ENCODE results near the gene ZNF507. TPM values are rescaled to one million over a fixed set of nuclear protein-coding genes. Genes with fewer than 3 reads are reported as not detected.

ZNF507 gene
- polyA plus RNA-seq, 2 donors, result 2.9 to 3.1 TPM

DNA sequence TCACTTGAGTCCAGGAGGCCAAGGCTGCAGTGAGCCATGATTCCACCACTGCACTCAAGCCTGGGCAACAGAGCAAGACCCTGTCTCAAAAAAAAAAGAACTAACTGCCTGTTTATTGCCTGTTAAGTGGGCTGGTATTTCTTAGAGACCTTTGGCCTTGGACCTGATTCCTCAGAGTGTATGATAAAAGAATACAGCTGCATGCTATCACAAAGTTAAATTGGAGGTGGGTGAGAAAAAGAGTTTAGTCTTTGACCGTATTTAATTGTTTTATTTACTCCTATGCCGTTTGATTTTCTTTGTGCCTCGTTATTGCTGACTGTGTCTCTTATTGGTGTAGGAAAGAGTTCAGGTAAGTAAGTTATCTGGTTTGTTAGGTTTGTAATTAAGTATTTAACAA, 34.9 kb downstream of the ZNF507 start:
- H3K27ac ChIP-seq (ENCODE audit: low read depth in 2 of 2, low read length in 1 of 2), result no peak overlapping the region
- WGBS, 2 donors, result 73 to 89% methylated on average over 3 of the region's 3 CpGs
- H3K4me1 ChIP-seq (ENCODE audit: control insufficient read depth in 2 of 2, insufficient read depth in 2 of 2, low read length in 1 of 2), result no peaks in the 10 kb centered on the region
- H3K27me3 ChIP-seq (ENCODE audit: control insufficient read depth in 1 of 2, insufficient read depth in 2 of 2, low read length in 2 of 2), result no peaks in the 10 kb centered on the region
- peaks cover 4 to 6% of the 10 kb centered on the region in 2 donors for H3K36me3 ChIP-seq (ENCODE audit: control insufficient read depth in 2 of 2, insufficient read depth in 2 of 2, low read length in 1 of 2)
- no peak overlapping the region for H3K4me3 ChIP-seq (ENCODE audit: low read depth in 1 of 2, low read length in 2 of 2)
- no peaks in the 10 kb centered on the region for H3K9me3 ChIP-seq (ENCODE audit: control insufficient read depth in 2 of 2, insufficient read depth in 1 of 2, low read depth in 1 of 2, low read length in 1 of 2)

DNA sequence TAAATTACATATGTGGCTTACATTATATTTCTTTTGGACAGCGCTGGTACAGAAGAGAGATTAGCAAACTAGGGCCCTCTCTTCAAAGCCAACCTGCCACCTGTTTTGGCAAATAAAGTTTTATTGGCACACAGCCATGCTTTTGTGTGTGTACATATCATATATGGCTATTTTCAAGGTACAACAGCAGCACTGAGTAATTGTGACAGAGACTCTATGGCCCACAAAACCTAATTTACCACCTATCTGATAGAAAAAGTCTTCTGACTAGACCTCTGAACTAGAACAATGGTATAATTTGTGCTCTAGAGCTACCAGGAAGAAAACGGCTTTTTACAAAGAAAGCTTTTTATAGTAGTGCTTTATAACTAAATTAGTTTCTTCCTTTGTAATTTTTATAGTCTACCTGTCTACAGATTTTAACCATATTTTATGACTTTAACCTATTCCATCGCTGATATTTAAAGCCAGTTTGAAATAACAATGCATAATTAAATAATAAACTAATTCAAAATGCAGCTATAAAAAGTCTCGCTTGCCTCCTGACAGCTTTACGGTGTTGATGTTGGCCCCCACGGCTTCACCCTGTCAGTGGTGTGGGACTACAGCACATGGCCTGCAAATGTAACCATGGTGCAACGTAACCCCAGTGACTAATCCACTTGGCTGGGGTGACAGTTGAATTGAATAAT, 42.4 kb downstream of the ZNF507 start:
- Histone ChIP-seq H3K4me3 (ENCODE audit: low read depth in 1 of 2, low read length in 2 of 2) (no peak overlapping the region), H3K9me3 (ENCODE audit: control insufficient read depth in 2 of 2, insufficient read depth in 1 of 2, low read depth in 1 of 2, low read length in 1 of 2) (no peaks in the 10 kb centered on the region), H3K4me1 (ENCODE audit: control insufficient read depth in 2 of 2, insufficient read depth in 2 of 2, low read length in 1 of 2) (no peaks in the 10 kb centered on the region), H3K27ac (ENCODE audit: low read depth in 2 of 2, low read length in 1 of 2) (peak overlapping the region in 1 of 2 donors; percentile 22), H3K36me3 (ENCODE audit: control insufficient read depth in 2 of 2, insufficient read depth in 2 of 2, low read length in 1 of 2) (no peaks in the 10 kb centered on the region), H3K27me3 (ENCODE audit: control insufficient read depth in 1 of 2, insufficient read depth in 2 of 2, low read length in 2 of 2) (no peaks in the 10 kb centered on the region)
- 69 to 76% methylated on average over 7 of the region's 7 CpGs for WGBS, 2 donors

DNA sequence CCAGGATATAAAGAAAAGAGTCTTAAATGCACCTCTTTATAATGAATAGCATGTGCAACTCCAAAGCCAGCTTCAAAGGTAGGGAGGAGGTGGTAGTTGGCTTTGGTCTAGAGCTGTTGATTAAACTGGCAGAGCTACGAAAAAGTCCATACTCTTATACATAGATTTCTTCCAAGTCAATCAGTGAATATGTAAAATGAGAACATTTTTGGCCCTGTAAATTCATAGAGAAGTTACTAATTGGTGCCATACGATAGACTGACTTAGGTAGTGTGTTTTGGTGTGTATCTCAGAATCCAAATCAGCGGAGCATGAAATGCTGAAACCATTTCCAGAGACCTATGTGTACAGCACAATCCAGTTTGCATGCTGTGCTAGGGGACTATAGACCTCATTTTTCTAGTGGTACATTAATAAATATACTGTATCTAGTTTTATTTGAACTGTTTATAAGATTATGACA, 43.0 kb downstream of the ZNF507 start:
- H3K27ac ChIP-seq (ENCODE audit: low read depth in 2 of 2, low read length in 1 of 2), result peak overlapping the region in 1 of 2 donors; percentile 22
- no peaks in the 10 kb centered on the region for H3K36me3 ChIP-seq (ENCODE audit: control insufficient read depth in 2 of 2, insufficient read depth in 2 of 2, low read length in 1 of 2)
- no peaks in the 10 kb centered on the region for H3K4me1 ChIP-seq (ENCODE audit: control insufficient read depth in 2 of 2, insufficient read depth in 2 of 2, low read length in 1 of 2)
- H3K27me3 ChIP-seq (ENCODE audit: control insufficient read depth in 1 of 2, insufficient read depth in 2 of 2, low read length in 2 of 2), result no peaks in the 10 kb centered on the region
- no peaks in the 10 kb centered on the region for H3K9me3 ChIP-seq (ENCODE audit: control insufficient read depth in 2 of 2, insufficient read depth in 1 of 2, low read depth in 1 of 2, low read length in 1 of 2)
- 71 to 78% methylated on average over 3 of the region's 3 CpGs for WGBS, 2 donors
- no peak overlapping the region for H3K4me3 ChIP-seq (ENCODE audit: low read depth in 1 of 2, low read length in 2 of 2)

DNA sequence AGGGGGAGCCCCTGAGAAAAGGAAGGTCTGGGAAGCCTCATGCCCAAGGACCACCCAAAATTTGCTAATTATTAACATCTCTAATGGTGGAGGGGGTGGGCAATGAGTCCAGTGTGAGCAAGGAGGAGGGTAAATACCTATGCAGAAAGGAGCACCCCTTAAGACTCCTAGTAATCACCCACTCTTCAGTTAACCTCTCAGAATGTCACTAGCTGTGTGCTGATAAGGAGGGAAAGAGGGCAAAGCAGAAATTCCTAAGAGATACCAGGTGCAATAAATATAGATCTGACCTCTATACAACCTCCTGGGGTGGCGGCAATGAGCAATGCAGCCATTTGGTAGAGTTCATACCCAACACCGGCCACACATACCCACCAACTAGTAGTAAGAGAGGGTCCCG, 47.5 kb downstream of the ZNF507 start:
- H3K4me3 ChIP-seq (ENCODE audit: low read depth in 1 of 2, low read length in 2 of 2), result no peak overlapping the region
- H3K9me3 ChIP-seq (ENCODE audit: control insufficient read depth in 2 of 2, insufficient read depth in 1 of 2, low read depth in 1 of 2, low read length in 1 of 2), result no peaks in the 10 kb centered on the region
- H3K27me3 ChIP-seq (ENCODE audit: control insufficient read depth in 1 of 2, insufficient read depth in 2 of 2, low read length in 2 of 2), result no peaks in the 10 kb centered on the region
- no peaks in the 10 kb centered on the region for H3K4me1 ChIP-seq (ENCODE audit: control insufficient read depth in 2 of 2, insufficient read depth in 2 of 2, low read length in 1 of 2)
- 89 to 92% methylated on average over 3 of the region's 3 CpGs for WGBS, 2 donors
- H3K36me3 ChIP-seq (ENCODE audit: control insufficient read depth in 2 of 2, insufficient read depth in 2 of 2, low read length in 1 of 2), result no peaks in the 10 kb centered on the region
- no peak overlapping the region for H3K27ac ChIP-seq (ENCODE audit: low read depth in 2 of 2, low read length in 1 of 2)

DNA sequence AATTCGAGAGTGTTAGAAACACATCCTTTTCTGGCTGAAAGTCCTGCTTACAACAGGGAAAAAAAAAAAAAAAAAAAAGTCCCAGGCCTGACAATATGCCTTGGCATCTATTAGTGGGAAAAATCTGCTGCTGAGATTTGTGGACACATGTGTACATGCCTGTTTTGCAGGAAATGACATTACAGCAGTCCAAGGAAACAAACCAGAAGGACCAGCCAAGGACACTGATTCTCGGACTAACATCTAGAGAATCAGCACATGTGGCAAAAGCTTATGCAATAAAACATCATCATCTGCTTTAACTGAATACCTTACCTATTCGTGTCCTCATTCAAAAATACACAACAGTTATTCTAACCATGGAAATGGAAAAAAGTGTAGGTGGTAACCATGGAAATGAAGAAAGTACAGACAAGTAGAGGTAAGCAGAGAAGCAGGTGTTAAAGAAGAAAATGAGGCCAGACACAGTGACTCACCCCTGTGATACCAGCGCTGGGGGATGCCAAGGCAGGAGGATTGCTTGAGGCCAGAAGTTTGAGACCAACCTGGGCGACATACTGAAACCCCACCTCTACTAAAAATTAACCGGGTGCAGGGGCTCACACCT, 50.7 kb downstream of the ZNF507 start:
- Histone ChIP-seq H3K36me3 (ENCODE audit: control insufficient read depth in 2 of 2, insufficient read depth in 2 of 2, low read length in 1 of 2) (no peaks in the 10 kb centered on the region), H3K4me3 (ENCODE audit: low read depth in 1 of 2, low read length in 2 of 2) (no peak overlapping the region), H3K4me1 (ENCODE audit: control insufficient read depth in 2 of 2, insufficient read depth in 2 of 2, low read length in 1 of 2) (no peaks in the 10 kb centered on the region), H3K27me3 (ENCODE audit: control insufficient read depth in 1 of 2, insufficient read depth in 2 of 2, low read length in 2 of 2) (no peaks in the 10 kb centered on the region), H3K9me3 (ENCODE audit: control insufficient read depth in 2 of 2, insufficient read depth in 1 of 2, low read depth in 1 of 2, low read length in 1 of 2) (no peaks in the 10 kb centered on the region), H3K27ac (ENCODE audit: low read depth in 2 of 2, low read length in 1 of 2) (no peak overlapping the region)
- WGBS, 2 donors, result 69% methylated on average over 6 of the region's 6 CpGs

DNA sequence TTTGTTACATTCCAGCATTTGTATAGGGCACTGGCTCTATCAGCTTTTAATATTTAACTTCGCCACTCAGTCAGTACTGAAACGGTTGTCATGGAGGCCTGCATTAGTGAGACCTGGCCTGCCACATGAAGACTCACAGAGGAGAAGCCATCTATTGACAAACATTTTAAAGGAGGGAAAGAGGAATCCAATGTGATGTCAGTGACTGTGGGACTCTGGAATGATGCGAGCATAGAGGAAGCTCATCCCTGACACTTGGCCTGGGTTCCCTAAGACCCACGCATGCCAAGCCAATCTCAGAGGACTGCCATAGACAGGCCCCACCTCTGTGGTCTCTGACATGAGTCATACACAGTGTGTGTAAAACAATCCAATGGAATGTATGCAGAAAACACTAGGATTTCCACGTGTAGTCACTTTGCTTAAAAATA, 52.3 kb downstream of the ZNF507 start:
- H3K27ac ChIP-seq (ENCODE audit: low read depth in 2 of 2, low read length in 1 of 2), result no peak overlapping the region
- H3K4me1 ChIP-seq (ENCODE audit: control insufficient read depth in 2 of 2, insufficient read depth in 2 of 2, low read length in 1 of 2), result no peaks in the 10 kb centered on the region
- WGBS, 2 donors, result 67% methylated on average over 5 of the region's 5 CpGs
- H3K27me3 ChIP-seq (ENCODE audit: control insufficient read depth in 1 of 2, insufficient read depth in 2 of 2, low read length in 2 of 2), result no peaks in the 10 kb centered on the region
- no peaks in the 10 kb centered on the region for H3K9me3 ChIP-seq (ENCODE audit: control insufficient read depth in 2 of 2, insufficient read depth in 1 of 2, low read depth in 1 of 2, low read length in 1 of 2)
- H3K36me3 ChIP-seq (ENCODE audit: control insufficient read depth in 2 of 2, insufficient read depth in 2 of 2, low read length in 1 of 2), result no peaks in the 10 kb centered on the region
- no peak overlapping the region for H3K4me3 ChIP-seq (ENCODE audit: low read depth in 1 of 2, low read length in 2 of 2)

DNA sequence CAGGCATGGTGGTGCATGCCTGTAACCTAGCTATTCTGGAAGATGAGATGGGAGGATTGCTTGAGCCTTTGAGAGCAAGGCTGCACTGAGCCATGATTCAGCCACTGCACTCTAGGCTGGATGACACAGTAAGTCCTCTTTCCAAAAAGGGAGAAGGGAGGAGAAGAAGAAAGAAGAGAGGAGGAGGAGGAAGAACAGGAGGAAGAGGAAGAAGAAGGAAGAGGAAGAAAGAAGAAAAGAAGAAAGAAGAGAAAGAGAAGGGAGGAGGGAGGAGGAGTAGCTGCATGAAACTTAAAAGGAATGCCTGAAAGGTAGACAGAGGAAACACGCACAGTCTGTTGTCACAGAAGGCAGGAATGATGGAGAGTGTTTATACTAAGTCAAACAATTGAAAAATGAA, 56.6 kb downstream of the ZNF507 start:
- WGBS, 2 donors, result 93 to 96% methylated on average over 1 of the region's 1 CpG

DNA sequence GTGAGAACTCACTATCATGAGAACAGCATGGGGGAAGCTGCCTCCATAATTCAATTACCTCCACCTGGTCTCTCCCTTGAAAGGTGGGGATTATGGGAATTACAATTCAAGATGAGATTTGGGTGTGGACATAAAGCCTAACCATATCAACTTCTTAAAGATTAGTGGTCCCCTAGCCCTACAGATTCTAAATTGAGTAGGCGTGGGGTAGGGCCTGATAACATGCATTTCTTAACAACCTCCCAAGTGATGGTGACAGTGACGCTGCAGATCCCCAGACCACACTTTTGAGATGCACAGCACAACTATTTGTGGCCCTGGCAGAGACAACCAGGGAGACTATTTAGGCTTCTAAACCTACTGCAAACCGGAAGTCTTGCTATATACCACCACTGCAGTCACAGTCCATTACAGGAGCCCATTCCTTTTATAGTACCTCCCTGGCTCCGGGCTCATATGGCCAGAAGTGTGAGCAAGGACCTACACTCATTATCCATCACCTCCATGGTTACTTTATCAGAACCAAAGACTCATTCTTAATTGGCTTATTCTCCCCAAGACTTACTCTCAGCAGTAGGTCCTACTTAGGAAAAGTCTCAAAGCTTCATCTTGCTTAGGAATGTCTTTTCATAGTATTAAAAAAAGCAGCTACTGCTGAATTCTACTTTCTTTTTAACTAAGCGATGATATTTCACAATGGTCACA, 58.0 kb downstream of the ZNF507 start:
- Histone ChIP-seq H3K4me1 (ENCODE audit: control insufficient read depth in 2 of 2, insufficient read depth in 2 of 2, low read length in 1 of 2) (no peaks in the 10 kb centered on the region), H3K9me3 (ENCODE audit: control insufficient read depth in 2 of 2, insufficient read depth in 1 of 2, low read depth in 1 of 2, low read length in 1 of 2) (no peaks in the 10 kb centered on the region), H3K27me3 (ENCODE audit: control insufficient read depth in 1 of 2, insufficient read depth in 2 of 2, low read length in 2 of 2) (no peaks in the 10 kb centered on the region), H3K27ac (ENCODE audit: low read depth in 2 of 2, low read length in 1 of 2) (no peak overlapping the region), H3K36me3 (ENCODE audit: control insufficient read depth in 2 of 2, insufficient read depth in 2 of 2, low read length in 1 of 2) (no peaks in the 10 kb centered on the region), H3K4me3 (ENCODE audit: low read depth in 1 of 2, low read length in 2 of 2) (no peak overlapping the region)
- 91 to 92% methylated on average over 5 of the region's 5 CpGs for WGBS, 2 donors

More for the DNA sequence above, 56.6 kb downstream of the ZNF507 start:
- Histone ChIP-seq H3K4me1 (ENCODE audit: control insufficient read depth in 2 of 2, insufficient read depth in 2 of 2, low read length in 1 of 2) (no peaks in the 10 kb centered on the region), H3K27me3 (ENCODE audit: control insufficient read depth in 1 of 2, insufficient read depth in 2 of 2, low read length in 2 of 2) (no peaks in the 10 kb centered on the region), H3K27ac (ENCODE audit: low read depth in 2 of 2, low read length in 1 of 2) (no peak overlapping the region), H3K36me3 (ENCODE audit: control insufficient read depth in 2 of 2, insufficient read depth in 2 of 2, low read length in 1 of 2) (no peaks in the 10 kb centered on the region), H3K4me3 (ENCODE audit: low read depth in 1 of 2, low read length in 2 of 2) (no peak overlapping the region), H3K9me3 (ENCODE audit: control insufficient read depth in 2 of 2, insufficient read depth in 1 of 2, low read depth in 1 of 2, low read length in 1 of 2) (no peaks in the 10 kb centered on the region)

DNA sequence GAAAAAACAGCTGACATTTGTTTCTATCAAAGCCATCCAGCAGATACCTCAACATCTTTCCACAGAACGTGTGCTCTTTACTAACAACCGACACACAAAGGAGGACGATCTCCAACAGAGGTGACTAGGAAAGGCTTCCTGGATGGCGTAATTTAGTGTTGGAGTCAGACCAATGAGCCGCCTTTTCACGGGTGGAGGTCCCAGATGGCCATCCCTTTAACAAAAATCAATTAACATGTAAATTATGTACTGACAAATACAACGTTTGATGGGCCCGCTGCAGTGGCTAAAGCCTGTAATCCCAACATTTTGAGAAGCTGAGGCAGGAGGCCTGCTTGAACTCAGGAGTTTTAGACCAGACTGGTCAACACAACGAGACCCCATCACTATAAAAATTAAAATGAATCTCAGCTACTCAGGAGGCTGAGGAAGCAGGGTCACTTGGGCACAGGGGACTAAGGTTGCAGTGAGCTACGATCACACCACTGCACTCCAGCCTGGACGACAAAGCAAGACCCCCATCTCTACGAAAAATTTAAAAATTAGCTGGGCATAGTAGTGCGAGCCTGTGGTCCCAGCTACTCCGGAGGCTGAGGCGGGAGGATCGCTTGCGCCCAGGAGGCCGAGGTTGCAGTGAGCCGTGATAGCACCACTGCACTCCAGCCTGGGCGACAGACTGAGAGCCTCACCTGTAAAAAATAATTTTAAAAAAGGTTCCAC, 59.0 kb downstream of the ZNF507 start:
- H3K4me3 ChIP-seq (ENCODE audit: low read depth in 1 of 2, low read length in 2 of 2), result peak overlapping the region in 1 of 2 donors; percentile 87
- no peaks in the 10 kb centered on the region for H3K36me3 ChIP-seq (ENCODE audit: control insufficient read depth in 2 of 2, insufficient read depth in 2 of 2, low read length in 1 of 2)
- WGBS, 2 donors, result 63 to 68% methylated on average over 20 of the region's 20 CpGs
- no peaks in the 10 kb centered on the region for H3K27me3 ChIP-seq (ENCODE audit: control insufficient read depth in 1 of 2, insufficient read depth in 2 of 2, low read length in 2 of 2)
- H3K9me3 ChIP-seq (ENCODE audit: control insufficient read depth in 2 of 2, insufficient read depth in 1 of 2, low read depth in 1 of 2, low read length in 1 of 2), result no peaks in the 10 kb centered on the region
- no peaks in the 10 kb centered on the region for H3K4me1 ChIP-seq (ENCODE audit: control insufficient read depth in 2 of 2, insufficient read depth in 2 of 2, low read length in 1 of 2)
- no peak overlapping the region for H3K27ac ChIP-seq (ENCODE audit: low read depth in 2 of 2, low read length in 1 of 2)
